Endothelial cell of umbilical vein (primary cell): Measurements from ENCODE around the gene RRM1. TPM values are rescaled to one million over a fixed set of nuclear protein-coding genes. Genes with fewer than 3 reads are reported as not detected.

Experiments
- BruUV-seq: library from RNA; stranded (reverse); fragments of 400-500 nt; replicated peaks from 2 replicates; lab custom pipeline; 2021; lab: Mats Ljungman, UMichigan
- CTCF ChIA-PET: fragments of 300-600, 350-600 bp; sonication (Branson Sonifier 250); formaldehyde crosslinking; loops from one replicate; lab custom pipeline; 2021; ENCODE audit warnings: antibody characterized with exemption, inconsistent platforms; lab: Charles Lee
- POLR2A ChIA-PET: fragments of 300-600, 350-600 bp; sonication (Branson Sonifier 250); formaldehyde crosslinking; loops from one replicate; lab custom pipeline; 2021; ENCODE audit warnings: antibody characterized with exemption, inconsistent platforms; lab: Charles Lee
- DNase-seq: peaks from one replicate; pipeline ENCODE4 v3.0.0-alpha.2; 2011; ENCODE audit warnings: low read depth, low spot score
- FAIRE-seq: peaks from 2 replicates; lab custom pipeline; 2011; peaks lifted over from hg19 to GRCh38; lab: Jason Lieb, UNC
- H2AFZ ChIP-seq: 2 replicates; pipeline ENCODE4 v1.6.0; 2012; ENCODE audit warnings: low read depth, low read length, control low read depth, inconsistent platforms
- H3K27ac ChIP-seq: 2 replicates; pipeline ENCODE4 v1.5.1; 2011; ENCODE audit warnings: low read depth, mild to moderate bottlenecking, control low read depth, low read length, moderate library complexity; ENCODE audit not compliant: insufficient read depth
- H3K27me3 ChIP-seq, 2 experiments: 2 replicates each; pipeline versions ENCODE4 v1.6.0 to v1.6.1; 2011; ENCODE audit warnings: low read length in 2 of 2, mixed read lengths in 1 of 2; ENCODE audit not compliant: control insufficient read depth in 2 of 2, insufficient read depth in 2 of 2
- H3K36me3 ChIP-seq, 2 experiments: 2 replicates in 1 of 2; 3 replicates in 1 of 2; pipeline ENCODE4 v1.5.1; 2011; ENCODE audit warnings: low read length in 2 of 2, mild to moderate bottlenecking in 1 of 2, moderate library complexity in 1 of 2; ENCODE audit not compliant: control insufficient read depth in 2 of 2, insufficient read depth in 2 of 2; ENCODE audit errors: extremely low read depth in 1 of 2
- H3K4me1 ChIP-seq: 3 replicates; pipeline ENCODE4 v1.5.1; 2011; ENCODE audit warnings: mild to moderate bottlenecking, low read length; ENCODE audit not compliant: control insufficient read depth, insufficient read depth; ENCODE audit errors: extremely low read depth
- H3K4me2 ChIP-seq: 2 replicates; pipeline ENCODE4 v1.6.1; 2011; ENCODE audit warnings: low read length, control low read depth, mixed read lengths; ENCODE audit not compliant: insufficient read depth
- H3K4me3 ChIP-seq, 3 experiments: fragments of 200-600 bp in 1 of 3; sonication (generic), shearing (Covaris generic) in 1 of 3; replicated peaks in 1 of 3; 2 replicates each; pipeline ENCODE4 v1.5.1; 2011 to 2016; ENCODE audit warnings: control low read depth in 3 of 3, low read length in 3 of 3, mild to moderate bottlenecking in 2 of 3, inconsistent platforms in 1 of 3, low read depth in 1 of 3, moderate library complexity in 1 of 3; ENCODE audit not compliant: insufficient read depth in 1 of 3
- H3K79me2 ChIP-seq: 2 replicates; pipeline ENCODE4 v1.6.0; 2012; ENCODE audit warnings: low read length, inconsistent platforms; ENCODE audit not compliant: control insufficient read depth, insufficient read depth
- H3K9ac ChIP-seq: replicated peaks from 2 replicates; pipeline ENCODE3; 2011; ENCODE audit warnings: low read length, control low read depth; ENCODE audit not compliant: insufficient read depth; ENCODE audit errors: extremely low read depth
- H3K9me1 ChIP-seq: replicated peaks from 3 replicates; pipeline ENCODE4 v1.6.0; 2011; ENCODE audit warnings: mild to moderate bottlenecking, low read length; ENCODE audit not compliant: control insufficient read depth, insufficient read depth; ENCODE audit errors: extremely low read depth
- H3K9me3 ChIP-seq: replicated peaks from 2 replicates; pipeline ENCODE4 v1.5.1; 2012; ENCODE audit warnings: low read length, inconsistent platforms; ENCODE audit not compliant: control insufficient read depth, insufficient read depth
- H4K20me1 ChIP-seq: replicated peaks from 2 replicates; pipeline ENCODE3; 2011; ENCODE audit warnings: mild to moderate bottlenecking, low read length; ENCODE audit not compliant: control insufficient read depth, insufficient read depth; ENCODE audit errors: extremely low read depth
- EZH2 ChIP-seq: IDR thresholded peaks from 2 replicates; pipeline ENCODE4 v1.6.1; 2012; ENCODE audit warnings: borderline replicate concordance, low read depth, mild to moderate bottlenecking, moderate library complexity, low read length, inconsistent platforms; ENCODE audit not compliant: severe bottlenecking
- FOS ChIP-seq: IDR thresholded peaks from 2 replicates; pipeline ENCODE4 v1.6.1; 2011; ENCODE audit warnings: mild to moderate bottlenecking, low read length, moderate library complexity, borderline replicate concordance; ENCODE audit not compliant: insufficient read depth
- GATA2 ChIP-seq: IDR thresholded peaks from 2 replicates; pipeline ENCODE4 v1.7.0; 2011; ENCODE audit warnings: low read depth, mild to moderate bottlenecking, moderate library complexity, mixed read lengths, low read length; ENCODE audit not compliant: insufficient read length, insufficient read depth
- JUN ChIP-seq: IDR thresholded peaks from 2 replicates; pipeline ENCODE4 v1.6.1; 2011; ENCODE audit warnings: borderline replicate concordance, low read depth; ENCODE audit not compliant: insufficient read length, insufficient read depth
- MYC ChIP-seq: IDR thresholded peaks from one replicate; pipeline ENCODE4 v1.6.1; 2011; ENCODE audit warnings: mild to moderate bottlenecking, low read depth, low read length
- POLR2A ChIP-seq: IDR thresholded peaks from 2 replicates; pipeline ENCODE4 v1.6.1; 2012; ENCODE audit warnings: low read depth, mild to moderate bottlenecking, control low read depth, low read length
- POLR2AphosphoS5 ChIP-seq: IDR thresholded peaks from 2 replicates; pipeline ENCODE4 v1.6.1; 2012; ENCODE audit warnings: low read depth, mild to moderate bottlenecking, control low read depth, low read length, moderate library complexity; ENCODE audit not compliant: insufficient read depth
- dilution Hi-C: fragments of 300-500 bp; cut with MboI; formaldehyde crosslinking; loops from one replicate; pipeline ENCODE4 v1.15.0; 2019; ENCODE audit warnings: low sequenced_read_pairs; ENCODE audit not compliant: extremely low pct_ligation_motif_present
- intact Hi-C: fragments of 100-400 bp; cut with micrococcal nuclease; formaldehyde crosslinking; loops from one replicate; pipeline ENCODE4 v1.10.0; 2022
- polyA plus RNA-seq, 4 experiments: library from polyadenylated mRNA; depleted of rRNA in 3 of 4; stranded (reverse) in 3 of 4; unstranded in 1 of 4; fragments of >200 nt; gene quantifications; 2 replicates each; pipeline versions ENCODE4 v1.2.1 to v1.2.3, GENCODE V29; 2011 to 2012; ENCODE audit warnings: missing spikeins in 1 of 4
- total RNA-seq: library from RNA; stranded (reverse); gene quantifications from 2 replicates; pipeline ENCODE4 v1.2.3, GENCODE V29; 2021
- TF ChIP-seq, protein P1 (sequence below): IDR thresholded peaks from 2 replicates; pipeline ENCODE4 v1.6.1; 2011; ENCODE audit not compliant: insufficient read depth, insufficient read length
- TF ChIP-seq, protein P2 (sequence below), 2 donors: IDR thresholded peaks; 1 replicate in 1 of 2; 2 replicates in 1 of 2; pipeline ENCODE4 v1.5.1; 2011; ENCODE audit warnings: low read length in 2 of 2, mild to moderate bottlenecking in 2 of 2, moderate library complexity in 2 of 2, control low read depth in 1 of 2, inconsistent platforms in 1 of 2, low read depth in 1 of 2; ENCODE audit not compliant: insufficient read depth in 1 of 2; ENCODE audit errors: extremely low read depth in 1 of 2

The RRM1 gene
- total and polyA plus RNA-seq, 2 donors (not counting 3 experiments of a cell fraction or from before 2014, with no cell fraction given): 55.3 to 112 TPM

DNA sequence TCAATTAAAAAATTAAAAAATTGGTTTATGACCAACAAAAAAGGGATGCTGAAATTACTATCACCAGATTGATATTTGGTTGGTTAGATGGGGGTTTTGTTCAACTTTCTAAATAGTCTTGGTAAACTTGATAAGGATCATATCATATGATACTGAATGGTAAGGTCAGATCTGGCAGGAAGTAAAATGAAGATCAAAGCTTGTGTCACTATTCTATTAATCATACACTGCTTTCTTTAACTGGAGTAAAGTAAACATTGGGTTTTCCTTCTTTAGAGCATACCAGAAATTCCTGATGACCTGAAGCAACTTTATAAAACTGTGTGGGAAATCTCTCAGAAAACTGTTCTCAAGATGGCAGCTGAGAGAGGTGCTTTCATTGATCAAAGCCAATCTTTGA, 40.2 kb downstream of the RRM1 start:
- no peaks in the 10 kb centered on the region for H3K9me1 ChIP-seq
- H3K79me2 ChIP-seq: no peaks in the 10 kb centered on the region
- H2AFZ ChIP-seq: no peak overlapping the region
- H3K4me3 ChIP-seq: no peak overlapping the region
- intact Hi-C loops: loop anchor here (2.0 kb wide), 1 partner anchor 40 kb away; the partner anchor contains the start of gene RRM1
- peak overlapping the region; percentile 76 for H3K27ac ChIP-seq
- DNase-seq: peak; percentile 79
- ChIA-PET POLR2A (no interaction called here), CTCF (interaction anchor here (1.3 to 1.7 kb wide), 2 partner anchors 47 to 280 kb away, joined by 4 to 5 read pairs; partner anchors contain the start of gene STIM1)
- TF ChIP-seq FOS: peak; percentile 41
- TF ChIP-seq GATA2: peak; percentile 87
- no peak for TF ChIP-seq POLR2A
- TF ChIP-seq, protein P1, sequence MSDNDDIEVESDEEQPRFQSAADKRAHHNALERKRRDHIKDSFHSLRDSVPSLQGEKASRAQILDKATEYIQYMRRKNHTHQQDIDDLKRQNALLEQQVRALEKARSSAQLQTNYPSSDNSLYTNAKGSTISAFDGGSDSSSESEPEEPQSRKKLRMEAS: no peak
- TF ChIP-seq POLR2AphosphoS5: no peak
- TF ChIP-seq, protein P2, sequence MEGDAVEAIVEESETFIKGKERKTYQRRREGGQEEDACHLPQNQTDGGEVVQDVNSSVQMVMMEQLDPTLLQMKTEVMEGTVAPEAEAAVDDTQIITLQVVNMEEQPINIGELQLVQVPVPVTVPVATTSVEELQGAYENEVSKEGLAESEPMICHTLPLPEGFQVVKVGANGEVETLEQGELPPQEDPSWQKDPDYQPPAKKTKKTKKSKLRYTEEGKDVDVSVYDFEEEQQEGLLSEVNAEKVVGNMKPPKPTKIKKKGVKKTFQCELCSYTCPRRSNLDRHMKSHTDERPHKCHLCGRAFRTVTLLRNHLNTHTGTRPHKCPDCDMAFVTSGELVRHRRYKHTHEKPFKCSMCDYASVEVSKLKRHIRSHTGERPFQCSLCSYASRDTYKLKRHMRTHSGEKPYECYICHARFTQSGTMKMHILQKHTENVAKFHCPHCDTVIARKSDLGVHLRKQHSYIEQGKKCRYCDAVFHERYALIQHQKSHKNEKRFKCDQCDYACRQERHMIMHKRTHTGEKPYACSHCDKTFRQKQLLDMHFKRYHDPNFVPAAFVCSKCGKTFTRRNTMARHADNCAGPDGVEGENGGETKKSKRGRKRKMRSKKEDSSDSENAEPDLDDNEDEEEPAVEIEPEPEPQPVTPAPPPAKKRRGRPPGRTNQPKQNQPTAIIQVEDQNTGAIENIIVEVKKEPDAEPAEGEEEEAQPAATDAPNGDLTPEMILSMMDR (IDR thresholded peaks at IDR 0.05; ENCODE audit: extremely low read depth in 1 of 2, insufficient read depth in 1 of 2, low read depth in 1 of 2, low read length in 2 of 2): no peak
- peak; percentile 63 for TF ChIP-seq JUN
- no peak for TF ChIP-seq MYC
- TF ChIP-seq EZH2: no peak
- BruUV-seq: no TSS peak
- H3K4me2 ChIP-seq: peak overlapping the region; percentile 63
- peaks cover 22% of the 10 kb centered on the region for H3K4me1 ChIP-seq
- H3K36me3 ChIP-seq: peaks cover 0 to 3% of the 10 kb centered on the region in 2 experiments
- H3K9ac ChIP-seq: no peak overlapping the region
- H3K27me3 ChIP-seq: no peaks in the 10 kb centered on the region
- FAIRE-seq: peak; percentile 26
- H3K9me3 ChIP-seq: no peaks in the 10 kb centered on the region
- H4K20me1 ChIP-seq: no peaks in the 10 kb centered on the region
- dilution Hi-C loops: no loop called here
